Fibroblast of mammary gland (primary cell): ENCODE results near the gene DCAF8.
A peak's percentile ranks its signal among the peaks of the same experiment; 100 is the strongest.

Experiments
- DNase-seq: peaks from one replicate; pipeline ENCODE4 v3.0.0-alpha.2; 2010; ENCODE audit warnings: low read depth
- H3K4me3 ChIP-seq: 2 replicates; pipeline ENCODE4 v1.5.1; 2011; ENCODE audit warnings: low read depth, mild to moderate bottlenecking, low read length, moderate library complexity; ENCODE audit not compliant: control insufficient read depth
- TF ChIP-seq, protein P1 (sequence below): conservative IDR thresholded peaks from 2 replicates; pipeline ENCODE4 v1.5.1; 2011; ENCODE audit warnings: low read depth, low read length, inconsistent platforms; ENCODE audit not compliant: control insufficient read depth, insufficient read depth

Gene DCAF8

DNA sequence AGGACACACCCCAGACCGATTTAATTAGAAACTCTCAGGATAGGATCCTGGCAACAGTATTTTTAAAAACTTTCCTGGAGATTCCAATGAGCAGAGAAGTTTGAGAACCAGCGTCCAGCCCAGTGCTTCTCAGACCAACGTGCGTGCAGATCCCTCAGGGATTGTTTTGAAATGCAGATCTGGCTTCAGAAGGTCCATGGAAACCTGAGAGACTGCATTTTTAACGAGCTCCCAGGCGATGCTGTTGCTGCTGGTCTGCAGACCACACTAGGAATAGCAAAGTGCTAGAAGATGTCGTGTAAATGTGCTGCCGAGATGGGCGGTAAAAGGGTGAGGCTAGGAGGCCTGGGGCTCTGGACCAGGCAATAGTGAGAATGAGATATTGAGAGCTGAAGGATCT is 90.4 kb downstream of the DCAF8 start:
- DNase-seq = no peak
- TF ChIP-seq, protein P1, sequence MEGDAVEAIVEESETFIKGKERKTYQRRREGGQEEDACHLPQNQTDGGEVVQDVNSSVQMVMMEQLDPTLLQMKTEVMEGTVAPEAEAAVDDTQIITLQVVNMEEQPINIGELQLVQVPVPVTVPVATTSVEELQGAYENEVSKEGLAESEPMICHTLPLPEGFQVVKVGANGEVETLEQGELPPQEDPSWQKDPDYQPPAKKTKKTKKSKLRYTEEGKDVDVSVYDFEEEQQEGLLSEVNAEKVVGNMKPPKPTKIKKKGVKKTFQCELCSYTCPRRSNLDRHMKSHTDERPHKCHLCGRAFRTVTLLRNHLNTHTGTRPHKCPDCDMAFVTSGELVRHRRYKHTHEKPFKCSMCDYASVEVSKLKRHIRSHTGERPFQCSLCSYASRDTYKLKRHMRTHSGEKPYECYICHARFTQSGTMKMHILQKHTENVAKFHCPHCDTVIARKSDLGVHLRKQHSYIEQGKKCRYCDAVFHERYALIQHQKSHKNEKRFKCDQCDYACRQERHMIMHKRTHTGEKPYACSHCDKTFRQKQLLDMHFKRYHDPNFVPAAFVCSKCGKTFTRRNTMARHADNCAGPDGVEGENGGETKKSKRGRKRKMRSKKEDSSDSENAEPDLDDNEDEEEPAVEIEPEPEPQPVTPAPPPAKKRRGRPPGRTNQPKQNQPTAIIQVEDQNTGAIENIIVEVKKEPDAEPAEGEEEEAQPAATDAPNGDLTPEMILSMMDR = no peak
- H3K4me3 ChIP-seq = no peak overlapping the region

DNA sequence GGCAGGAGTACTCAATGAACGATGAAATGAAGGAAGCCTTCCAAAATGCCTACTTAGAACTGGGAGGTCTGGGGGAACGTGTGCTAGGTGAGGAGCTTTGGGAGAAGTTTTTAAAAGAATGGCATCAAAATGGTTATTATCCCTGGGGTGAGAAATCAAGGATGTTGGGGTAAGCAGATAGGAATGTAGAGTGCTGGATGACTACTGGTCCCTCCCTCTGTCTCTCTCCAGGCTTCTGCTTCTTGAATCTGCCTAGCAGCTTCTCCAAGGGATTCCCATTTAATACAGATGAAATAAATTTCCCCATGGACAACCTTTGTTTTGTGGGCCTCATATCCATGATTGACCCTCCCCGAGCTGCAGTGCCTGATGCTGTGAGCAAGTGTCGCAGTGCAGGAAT is 91.0 kb downstream of the DCAF8 start:
- DNase-seq = peak; percentile 13
- TF ChIP-seq, protein P1 = no peak
- no peak overlapping the region for H3K4me3 ChIP-seq

DNA sequence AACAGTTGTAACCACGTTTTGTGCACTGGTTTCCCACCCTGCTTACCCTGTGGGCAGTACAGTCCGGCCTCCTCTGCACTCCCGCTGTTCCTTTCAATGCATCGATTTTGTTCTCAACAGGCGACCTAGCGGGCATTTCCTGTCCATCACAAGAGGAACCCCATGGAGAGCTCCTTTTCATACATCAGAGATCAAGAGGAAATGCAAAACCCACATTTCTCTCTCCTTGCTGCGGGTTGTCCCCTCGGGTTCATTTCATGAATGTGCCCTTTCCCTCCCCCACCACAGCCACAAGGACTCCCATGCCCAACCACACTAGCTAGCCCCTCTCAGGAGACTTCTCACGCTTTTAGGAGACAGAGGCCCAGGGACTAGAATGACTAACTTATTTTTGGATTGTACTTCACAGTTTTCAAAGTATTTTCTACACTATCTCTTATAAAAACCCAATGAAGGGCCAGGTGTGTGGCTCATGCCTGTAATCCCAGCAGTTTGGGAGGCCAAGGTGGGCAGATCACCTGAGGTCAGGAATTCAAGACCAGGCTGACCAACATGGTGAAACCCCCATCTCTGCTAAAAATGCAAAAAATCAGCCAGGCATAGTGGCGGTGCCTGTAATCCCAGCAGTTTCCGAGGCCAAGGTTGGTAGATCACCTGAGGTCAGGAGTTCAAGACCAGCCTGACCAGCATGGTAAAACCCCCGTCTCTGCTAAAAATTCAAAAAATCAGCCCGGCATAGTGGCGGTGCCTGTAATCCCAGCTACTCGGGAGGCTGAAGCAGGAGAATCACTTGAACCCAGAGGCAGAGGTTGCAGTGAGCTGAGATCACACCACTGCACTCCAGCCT is 92.6 kb downstream of the DCAF8 start:
- no peak for DNase-seq
- H3K4me3 ChIP-seq = no peak overlapping the region
- TF ChIP-seq, protein P1 = no peak

DNA sequence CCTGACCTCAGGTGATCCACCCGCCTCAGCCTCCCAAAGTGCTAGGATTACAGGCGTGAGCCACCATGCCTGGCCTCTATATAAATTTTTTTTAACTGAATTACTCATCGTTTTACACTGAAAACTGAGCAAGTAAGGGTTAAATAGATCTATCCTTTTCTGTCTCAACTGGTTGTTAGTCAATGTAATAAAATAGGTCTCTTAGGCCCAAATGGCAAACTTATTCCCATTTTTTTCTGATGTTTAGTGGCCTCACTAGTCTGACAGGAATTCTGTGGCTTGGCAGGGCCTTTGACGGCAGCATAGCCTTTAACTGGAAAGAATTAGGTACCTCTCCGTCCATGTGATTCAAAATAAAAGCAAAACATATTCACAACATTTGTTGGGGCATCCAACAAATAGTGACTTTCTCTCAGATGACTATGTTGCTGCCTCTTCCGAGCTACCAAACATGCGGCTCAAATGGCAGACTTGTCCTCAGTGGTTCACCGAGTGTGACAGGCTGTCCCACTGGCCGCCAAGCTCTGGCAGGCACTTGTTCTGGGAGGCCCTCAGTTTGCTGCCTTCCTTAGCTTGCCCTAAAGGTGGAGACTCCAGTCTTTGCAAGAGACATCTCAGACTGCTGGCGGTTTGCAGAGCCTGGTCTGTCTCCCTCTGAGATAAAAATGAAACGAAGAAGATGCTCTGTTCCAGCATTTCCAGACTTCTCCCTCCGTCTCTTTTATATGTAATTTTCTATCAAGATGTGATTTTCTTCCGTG is 93.6 kb downstream of the DCAF8 start:
- H3K4me3 ChIP-seq = no peak overlapping the region
- TF ChIP-seq, protein P1 = no peak
- peak; percentile 12 for DNase-seq

DNA sequence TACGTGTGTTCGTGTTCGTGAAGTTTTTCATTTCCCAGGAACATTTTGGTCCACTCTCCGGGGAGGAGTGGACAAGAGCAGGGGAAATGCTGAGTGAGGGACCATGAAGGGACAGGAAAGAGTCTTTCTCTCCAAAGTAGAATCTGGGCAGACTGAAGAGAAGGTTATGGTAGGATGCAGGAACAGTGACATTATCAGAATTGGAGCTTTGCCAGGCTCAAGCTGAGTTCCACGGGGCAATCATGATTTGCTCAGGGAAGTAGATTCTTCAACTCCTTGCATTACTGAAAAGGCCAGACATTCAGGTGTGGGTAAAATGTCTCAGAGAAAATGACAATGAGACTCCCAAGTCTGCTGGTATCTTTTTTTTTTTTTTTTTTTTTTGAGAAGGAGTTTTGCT is 94.3 kb downstream of the DCAF8 start:
- TF ChIP-seq, protein P1 = no peak

DNA sequence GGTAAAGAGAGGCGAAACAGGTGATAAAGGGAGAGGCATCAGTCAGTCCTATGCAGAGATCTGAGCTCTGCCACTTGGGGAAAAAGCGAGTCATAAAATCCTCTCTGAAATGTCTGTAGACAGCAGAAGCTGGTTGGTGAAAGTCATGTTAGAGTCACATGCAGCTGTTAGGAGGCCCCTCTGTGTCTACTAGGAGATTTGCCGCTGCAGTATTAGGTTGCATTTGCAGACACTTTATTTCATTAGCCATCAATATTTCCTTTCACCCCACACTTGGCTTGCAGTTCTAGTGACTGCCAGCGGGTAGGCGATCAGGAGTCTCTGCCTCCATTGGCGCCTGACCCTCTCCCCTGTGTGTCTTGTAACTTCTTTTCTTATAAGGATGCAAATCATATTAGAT is 94.8 kb downstream of the DCAF8 start:
- H3K4me3 ChIP-seq = no peak overlapping the region
- no peak for DNase-seq
- TF ChIP-seq, protein P1 = no peak

More for the DNA sequence above, 94.3 kb downstream of the DCAF8 start:
- DNase-seq = no peak
- no peak overlapping the region for H3K4me3 ChIP-seq
